ENCODE data around the gene RETN.

- TF ChIP-seq POLR2A (IDR thresholded peaks at IDR 0.05; ENCODE audit: borderline replicate concordance, extremely low read depth, insufficient read depth, insufficient read length): no peak
- no peak for TF ChIP-seq CBX3 (IDR thresholded peaks at IDR 0.05; ENCODE audit: low read depth)
- TF ChIP-seq RAD21 (IDR thresholded peaks at IDR 0.05; ENCODE audit: low read depth): no peak
- no peak for TF ChIP-seq SP1 (IDR thresholded peaks at IDR 0.05; ENCODE audit: low read depth)
- TF ChIP-seq CTCF (IDR thresholded peaks at IDR 0.05 in 2 of 3, conservative IDR thresholded peaks at IDR 0.05 in 1 of 3; ENCODE audit: borderline replicate concordance in 1 of 3, insufficient read depth in 1 of 3, low read depth in 2 of 3, low read length in 2 of 3): no peak
- no peak for TF ChIP-seq REST (IDR thresholded peaks at IDR 0.05; ENCODE audit: low read depth)
- no peak for TF ChIP-seq ZNF274 (IDR thresholded peaks at IDR 0.05; ENCODE audit: low read depth, low read length)
- TF ChIP-seq ELF1 (IDR thresholded peaks at IDR 0.05; ENCODE audit: borderline replicate concordance, low read depth): no peak
Observed at GRCh38 chr19:7631577-7631976, 37.3 kb upstream of the RETN start.
